ENCODE data around the gene SPRYD3.

DNA sequence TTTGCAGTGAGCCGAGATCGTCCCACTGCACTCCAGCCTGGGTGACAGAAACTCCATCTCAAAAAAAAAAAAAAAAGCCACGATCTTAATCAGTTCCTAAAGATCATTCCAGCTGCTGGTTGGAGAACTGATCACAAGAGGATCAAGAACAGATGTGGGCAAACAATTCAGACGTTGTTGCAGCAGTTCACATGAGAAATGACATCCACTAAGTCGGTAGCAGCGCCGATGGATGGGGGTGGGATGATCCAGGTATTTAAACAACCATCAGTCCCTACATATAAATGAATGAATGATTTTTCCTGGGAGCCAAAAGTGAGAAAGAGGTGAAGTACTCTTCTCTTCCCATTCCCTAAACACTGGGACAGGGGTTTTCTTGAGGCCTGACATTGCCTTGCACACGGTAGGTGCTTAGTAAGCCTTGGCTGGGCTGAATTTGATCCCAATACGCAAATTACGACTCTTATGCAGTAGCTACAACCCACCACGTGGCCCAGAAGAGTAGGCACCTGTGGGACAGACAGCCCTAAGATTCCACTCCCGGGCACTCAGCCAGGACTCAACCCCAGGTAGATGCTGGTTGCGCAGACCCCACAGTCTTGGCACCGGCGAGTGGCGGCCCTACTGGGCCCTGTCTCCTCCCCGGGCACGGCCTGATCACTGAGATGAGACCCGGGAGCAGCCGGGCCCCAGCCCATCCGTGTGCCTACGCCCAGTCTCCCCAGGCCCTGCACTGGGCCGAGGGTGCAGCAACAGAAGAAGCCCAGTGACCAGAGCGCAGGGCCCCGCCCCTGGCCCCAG, 565 bp downstream of the SPRYD3 start:
- TF ChIP-seq POLR2A (IDR thresholded peaks at IDR 0.05) (no peak), CTCF (IDR thresholded peaks at IDR 0.05) (no peak)
